OCI-LY3 (cell line): ENCODE data around the gene TAF1L.

Source experiments
- H2AFZ ChIP-seq: fragments of 200-600, 300-600 bp; shearing (Covaris generic); 2 replicates; pipeline ENCODE4 v1.6.0; 2014; ENCODE audit warnings: antibody characterized with exemption, low read depth, low read length
- H3K27ac ChIP-seq: fragments of 200-600, 300-600 bp; sonication (generic); 2 replicates; pipeline ENCODE4 v1.5.1; 2014; ENCODE audit warnings: mild to moderate bottlenecking, low read length, moderate library complexity, mixed read lengths
- H3K27me3 ChIP-seq: fragments of 200-600, 300-600 bp; sonication (generic); 2 replicates; pipeline ENCODE4 v1.6.1; 2014; ENCODE audit warnings: low read depth, low read length, mixed read lengths
- H3K36me3 ChIP-seq: fragments of 200-600, 300-600 bp; sonication (generic); replicated peaks from 2 replicates; pipeline ENCODE3; 2014; ENCODE audit warnings: low read depth, low read length, mixed read lengths
- H3K4me1 ChIP-seq: fragments of 300-600, 200-600 bp; sonication (generic); 2 replicates; pipeline ENCODE4 v1.6.1; 2014; ENCODE audit warnings: low read length, mixed read lengths
- H3K4me2 ChIP-seq: fragments of 200-600, 300-600 bp; sonication (generic); 2 replicates; pipeline ENCODE4 v1.6.1; 2014; ENCODE audit warnings: low read length, mixed read lengths
- H3K4me3 ChIP-seq: fragments of 300-600, 200-600 bp; sonication (generic); 2 replicates; pipeline ENCODE4 v1.5.1; 2014; ENCODE audit warnings: antibody characterized with exemption, mild to moderate bottlenecking, low read length, moderate library complexity
- H3K79me2 ChIP-seq: fragments of 300-600, 200-600 bp; shearing (Covaris generic); 2 replicates; pipeline ENCODE4 v1.6.1; 2014; ENCODE audit warnings: mild to moderate bottlenecking, low read length, mixed read lengths
- H3K9ac ChIP-seq: fragments of 300-600, 200-600 bp; shearing (Covaris generic); 2 replicates; pipeline ENCODE4 v1.6.0; 2014; ENCODE audit warnings: mild to moderate bottlenecking, low read length, moderate library complexity
- H3K9me3 ChIP-seq: fragments of 200-600, 300-600 bp; shearing (Covaris generic); 2 replicates; pipeline ENCODE4 v1.6.1; 2014; ENCODE audit warnings: low read length, mixed read lengths; ENCODE audit not compliant: insufficient read depth
- H4K20me1 ChIP-seq: fragments of 200-600, 300-600 bp; sonication (generic); 2 replicates; pipeline ENCODE4 v1.6.1; 2016; ENCODE audit warnings: low read length, mixed read lengths; ENCODE audit not compliant: insufficient read depth
- EZH2phosphoT487 ChIP-seq: fragments of 200-600 bp; shearing (Covaris generic); IDR thresholded peaks from 2 replicates; pipeline ENCODE4 v1.6.1; 2018; ENCODE audit warnings: antibody characterized with exemption, mixed run types, low read depth
- TF ChIP-seq, protein P1 (sequence below): fragments of 200-600, 300-600 bp; sonication (generic); IDR thresholded peaks from 2 replicates; pipeline ENCODE4 v1.5.1; 2014; ENCODE audit warnings: antibody characterized with exemption, low read length, low read depth

TAF1L gene

GRCh38 chr9:32596096-32596865 lies 39.2 kb downstream of the TAF1L start:
- Histone ChIP-seq H3K9me3 (no peaks in the 10 kb centered on the region), H3K27ac (no peak overlapping the region), H3K36me3 (no peaks in the 10 kb centered on the region), H3K9ac (no peak overlapping the region), H3K79me2 (no peaks in the 10 kb centered on the region), H3K4me2 (peak overlapping the region; percentile 16; the same call in 1 of the 2 replicates), H3K4me1 (peaks cover 28% of the 10 kb centered on the region), H3K27me3 (no peaks in the 10 kb centered on the region), H2AFZ (peak overlapping the region; percentile 41), H3K4me3 (no peak overlapping the region), H4K20me1 (no peaks in the 10 kb centered on the region)
- no peak for TF ChIP-seq EZH2phosphoT487
- TF ChIP-seq, protein P1, sequence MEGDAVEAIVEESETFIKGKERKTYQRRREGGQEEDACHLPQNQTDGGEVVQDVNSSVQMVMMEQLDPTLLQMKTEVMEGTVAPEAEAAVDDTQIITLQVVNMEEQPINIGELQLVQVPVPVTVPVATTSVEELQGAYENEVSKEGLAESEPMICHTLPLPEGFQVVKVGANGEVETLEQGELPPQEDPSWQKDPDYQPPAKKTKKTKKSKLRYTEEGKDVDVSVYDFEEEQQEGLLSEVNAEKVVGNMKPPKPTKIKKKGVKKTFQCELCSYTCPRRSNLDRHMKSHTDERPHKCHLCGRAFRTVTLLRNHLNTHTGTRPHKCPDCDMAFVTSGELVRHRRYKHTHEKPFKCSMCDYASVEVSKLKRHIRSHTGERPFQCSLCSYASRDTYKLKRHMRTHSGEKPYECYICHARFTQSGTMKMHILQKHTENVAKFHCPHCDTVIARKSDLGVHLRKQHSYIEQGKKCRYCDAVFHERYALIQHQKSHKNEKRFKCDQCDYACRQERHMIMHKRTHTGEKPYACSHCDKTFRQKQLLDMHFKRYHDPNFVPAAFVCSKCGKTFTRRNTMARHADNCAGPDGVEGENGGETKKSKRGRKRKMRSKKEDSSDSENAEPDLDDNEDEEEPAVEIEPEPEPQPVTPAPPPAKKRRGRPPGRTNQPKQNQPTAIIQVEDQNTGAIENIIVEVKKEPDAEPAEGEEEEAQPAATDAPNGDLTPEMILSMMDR, result no peak

DNA sequence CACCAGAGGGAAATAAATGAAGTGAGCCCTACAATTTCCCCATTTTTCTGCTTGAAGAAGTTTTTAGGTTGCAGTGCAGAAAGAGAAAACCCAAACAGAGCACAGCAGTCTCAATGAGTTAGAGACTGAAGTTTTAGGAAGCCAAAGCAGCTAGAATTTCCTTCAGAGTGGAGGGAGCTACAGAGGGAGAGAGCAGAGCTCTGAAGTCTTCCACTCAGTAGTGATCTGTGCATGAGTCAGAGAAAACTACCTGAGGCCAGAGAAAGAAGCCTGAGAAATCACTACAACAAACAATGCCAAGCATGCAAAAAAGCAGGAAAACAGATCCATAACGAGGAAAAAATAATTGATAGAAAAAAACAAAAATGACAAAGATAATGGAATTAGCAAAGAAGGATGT lies 44.6 kb downstream of the TAF1L start:
- no peaks in the 10 kb centered on the region for H3K27me3 ChIP-seq

GRCh38 chr9:32590476-32590875 lies 45.0 kb downstream of the TAF1L start:
- Histone ChIP-seq H2AFZ (no peak overlapping the region), H3K4me1 (peaks cover 11% of the 10 kb centered on the region), H3K36me3 (no peaks in the 10 kb centered on the region), H3K9ac (no peak overlapping the region), H3K4me2 (no peak overlapping the region), H3K9me3 (no peaks in the 10 kb centered on the region), H3K79me2 (no peaks in the 10 kb centered on the region), H3K4me3 (no peak overlapping the region), H4K20me1 (no peaks in the 10 kb centered on the region), H3K27ac (no peak overlapping the region), H3K27me3 (no peaks in the 10 kb centered on the region)
- TF ChIP-seq, protein P1, result no peak
- TF ChIP-seq EZH2phosphoT487, result no peak

More for the DNA sequence above, 44.6 kb downstream of the TAF1L start:
- Histone ChIP-seq H3K4me2 (no peak overlapping the region), H4K20me1 (no peaks in the 10 kb centered on the region), H3K36me3 (no peaks in the 10 kb centered on the region), H3K4me3 (no peak overlapping the region), H2AFZ (no peak overlapping the region), H3K9ac (no peak overlapping the region), H3K4me1 (peaks cover 13% of the 10 kb centered on the region), H3K27ac (no peak overlapping the region), H3K9me3 (no peaks in the 10 kb centered on the region), H3K79me2 (no peaks in the 10 kb centered on the region)
- TF ChIP-seq EZH2phosphoT487, result no peak
- TF ChIP-seq, protein P1, result no peak

DNA sequence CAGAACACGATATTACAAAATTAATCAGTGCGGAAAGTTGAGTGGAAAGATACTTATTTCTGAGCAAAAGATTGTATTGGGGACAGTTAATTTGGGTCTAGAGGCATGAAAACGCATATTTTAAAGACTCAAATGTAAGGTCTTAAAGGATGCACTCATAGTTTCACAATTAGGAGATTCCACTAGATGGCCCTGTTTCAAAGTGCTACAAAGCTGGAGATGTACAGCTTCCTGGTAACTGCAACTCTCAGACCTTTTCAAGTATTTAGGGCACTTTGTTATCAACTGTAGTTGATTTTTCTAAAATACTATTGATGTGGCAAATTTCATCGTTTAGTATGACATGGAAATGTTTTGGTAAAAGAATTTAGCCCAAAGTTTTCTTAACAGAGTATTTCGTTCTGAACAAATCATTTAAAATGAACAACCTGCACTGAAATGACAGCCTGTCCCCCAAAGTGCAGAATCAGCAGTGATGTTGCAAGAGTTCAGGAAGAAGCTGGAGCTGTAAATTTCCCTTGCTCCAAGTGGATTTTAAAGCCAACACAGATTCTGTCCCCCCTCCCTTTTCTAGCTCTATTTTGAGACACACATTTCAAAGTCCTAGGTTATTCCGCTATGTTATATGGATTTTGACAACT lies 46.3 kb downstream of the TAF1L start:
- no peaks in the 10 kb centered on the region for H3K27me3 ChIP-seq
- peak overlapping the region; percentile 2; the same call in 1 of the 2 replicates for H3K4me2 ChIP-seq
- no peak overlapping the region for H3K4me3 ChIP-seq
- no peaks in the 10 kb centered on the region for H4K20me1 ChIP-seq
- no peaks in the 10 kb centered on the region for H3K36me3 ChIP-seq
- no peaks in the 10 kb centered on the region for H3K9me3 ChIP-seq
- TF ChIP-seq, protein P1, result peak; percentile 88
- no peak for TF ChIP-seq EZH2phosphoT487
- H3K27ac ChIP-seq, result no peak overlapping the region
- peaks cover 11% of the 10 kb centered on the region for H3K4me1 ChIP-seq
- no peaks in the 10 kb centered on the region for H3K79me2 ChIP-seq
- H2AFZ ChIP-seq, result no peak overlapping the region
- no peak overlapping the region for H3K9ac ChIP-seq
